HepG2 (cell line): Measurements from ENCODE around the gene SDK2. TPM values are rescaled to one million over a fixed set of nuclear protein-coding genes. Genes with fewer than 3 reads are reported as not detected.

Source experiments
- ATAC-seq: fragments of 200-7000 bp; cut with Tn5 transposase; 3 replicates; pipeline ENCODE4 v1.9.1; 2020; ENCODE audit warnings: mild to moderate bottlenecking, moderate library complexity
- BruUV-seq: library from RNA; stranded (reverse); fragments of 400-500 nt; replicated peaks from 2 replicates; lab custom pipeline; 2021; lab: Mats Ljungman, UMichigan
- CTCF ChIA-PET: fragments of 300-600 bp; formaldehyde crosslinking; extraction: SDS; loops from one replicate; lab custom pipeline; 2021; ENCODE audit warnings: low total read pairs, inconsistent platforms, low intra/inter-chr PET ratio; lab: Yijun Ruan, JAX
- POLR2A ChIA-PET: fragments of 350-600 bp; sonication (Branson Sonifier 250); formaldehyde crosslinking; loops from one replicate; lab custom pipeline; 2020; ENCODE audit warnings: antibody characterized with exemption, inconsistent platforms; lab: Yijun Ruan, JAX
- DNase-seq: peaks from one replicate; pipeline ENCODE4 v3.0.0-alpha.2; 2015; ENCODE audit warnings: low spot score
- FAIRE-seq: peaks from 3 replicates; lab custom pipeline; 2011; peaks lifted over from hg19 to GRCh38; lab: Jason Lieb, UNC
- H2AFZ ChIP-seq: one replicate; pipeline ENCODE4 v1.6.1; 2011; ENCODE audit warnings: low read length, inconsistent platforms
- H3K27ac ChIP-seq: fragments of 300-600 bp; 3 replicates; pipeline ENCODE4 v1.8.0; 2011; ENCODE audit warnings: mixed run types, mild to moderate bottlenecking, mixed read lengths, low read length, inconsistent platforms; ENCODE audit not compliant: insufficient read depth; ENCODE audit errors: extremely low read length
- H3K27me3 ChIP-seq, 2 experiments: fragments of 200-600 bp in 1 of 2; 2 replicates in 1 of 2; 3 replicates in 1 of 2; pipeline versions ENCODE4 v1.6.0 to v1.8.0; 2011; ENCODE audit warnings: low read length in 2 of 2, mild to moderate bottlenecking in 2 of 2, moderate library complexity in 2 of 2, inconsistent platforms in 1 of 2; ENCODE audit not compliant: insufficient read depth in 2 of 2, control insufficient read depth in 1 of 2
- H3K36me3 ChIP-seq, 2 experiments: fragments of 200-600 bp in 1 of 2; replicated peaks in 1 of 2; 2 replicates in 1 of 2; 3 replicates in 1 of 2; pipeline versions ENCODE4 v1.5.1 to v1.8.0; 2011; ENCODE audit warnings: low read length in 2 of 2, inconsistent platforms in 1 of 2; ENCODE audit not compliant: insufficient read depth in 2 of 2, control insufficient read depth in 1 of 2
- H3K4me1 ChIP-seq: 2 replicates; pipeline ENCODE4 v1.5.1; 2012; ENCODE audit warnings: low read length, inconsistent platforms; ENCODE audit not compliant: insufficient read depth
- H3K4me2 ChIP-seq: 2 replicates; pipeline ENCODE4 v1.6.0; 2011; ENCODE audit warnings: low read depth, low read length, inconsistent platforms
- H3K4me3 ChIP-seq, 3 experiments: fragments of 200-600 bp in 1 of 3; sonication (generic), shearing (Covaris generic) in 1 of 3; replicated peaks in 1 of 3; 2 replicates each; pipeline ENCODE4 v1.5.1; 2011 to 2016; ENCODE audit warnings: low read length in 3 of 3, inconsistent platforms in 2 of 3, low read depth in 2 of 3, mild to moderate bottlenecking in 2 of 3, control low read depth in 1 of 3, mixed read lengths in 1 of 3; ENCODE audit not compliant: insufficient read depth in 1 of 3
- H3K79me2 ChIP-seq: one replicate; pipeline ENCODE4 v1.6.1; 2011; ENCODE audit warnings: low read length, inconsistent platforms; ENCODE audit not compliant: insufficient read depth
- H3K9ac ChIP-seq: 2 replicates; pipeline ENCODE4 v1.6.0; 2011; ENCODE audit warnings: mild to moderate bottlenecking, low read depth, low read length, inconsistent platforms; ENCODE audit not compliant: insufficient read depth
- H3K9me3 ChIP-seq: 2 replicates; pipeline ENCODE4 v1.5.1; 2012; ENCODE audit warnings: mild to moderate bottlenecking, low read length
- H4K20me1 ChIP-seq: 2 replicates; pipeline ENCODE4 v1.6.0; 2011; ENCODE audit warnings: inconsistent platforms, mild to moderate bottlenecking, low read length, moderate library complexity; ENCODE audit not compliant: insufficient read depth
- AHR ChIP-seq: IDR thresholded peaks from 2 replicates; pipeline ENCODE4 v1.6.1; 2018; ENCODE audit warnings: missing genetic modification reagents, missing compliant biosample characterization
- ATM ChIP-seq: fragments of 450-650 bp; IDR thresholded peaks from 2 replicates; pipeline ENCODE4 v1.7.1; 2017; ENCODE audit warnings: mild to moderate bottlenecking, borderline replicate concordance
- BORCS8-MEF2B ChIP-seq: sonication (generic); formaldehyde crosslinking; IDR thresholded peaks from 2 replicates; pipeline ENCODE4 v1.8.0; 2022; ENCODE audit warnings: mild to moderate bottlenecking, missing genetic modification reagents
- EZH2 ChIP-seq: conservative IDR thresholded peaks from 2 replicates; pipeline ENCODE4 v1.6.1; 2012; ENCODE audit warnings: mild to moderate bottlenecking, low read depth, low read length, moderate library complexity
- HMGXB3 ChIP-seq: sonication (generic); formaldehyde crosslinking; IDR thresholded peaks from 2 replicates; pipeline ENCODE4 v1.4.0; 2020; ENCODE audit warnings: missing genetic modification reagents, borderline replicate concordance
- HNRNPLL ChIP-seq: fragments of 200-400 bp; formaldehyde crosslinking; IDR thresholded peaks from 2 replicates; pipeline ENCODE4 v1.6.1; 2017; ENCODE audit warnings: mild to moderate bottlenecking, low read depth, low read length; ENCODE audit not compliant: poor library complexity, severe bottlenecking
- IKZF1 ChIP-seq: fragments of 450-650 bp; IDR thresholded peaks from 2 replicates; pipeline ENCODE4 v1.7.1; 2016
- NFKB2 ChIP-seq: sonication (generic); formaldehyde crosslinking; IDR thresholded peaks from 2 replicates; pipeline ENCODE4 v1.4.0; 2020; ENCODE audit warnings: missing genetic modification reagents, borderline replicate concordance
- NFYB ChIP-seq: sonication (generic); formaldehyde crosslinking; IDR thresholded peaks from 2 replicates; pipeline ENCODE4 v1.4.0; 2020; ENCODE audit warnings: missing genetic modification reagents
- PAWR ChIP-seq: sonication (generic); formaldehyde crosslinking; IDR thresholded peaks from 2 replicates; pipeline ENCODE4 v1.4.0; 2020; ENCODE audit warnings: missing genetic modification reagents, mild to moderate bottlenecking, borderline replicate concordance
- PTBP1 ChIP-seq: fragments of 200-400 bp; formaldehyde crosslinking; IDR thresholded peaks from 2 replicates; pipeline ENCODE4 v1.6.1; 2018; ENCODE audit warnings: low read length, low read depth; ENCODE audit not compliant: poor library complexity, severe bottlenecking
- SETDB1 ChIP-seq: sonication (generic); formaldehyde crosslinking; IDR thresholded peaks from 2 replicates; pipeline ENCODE4 v1.5.1; 2020; ENCODE audit warnings: missing genetic modification reagents, mild to moderate bottlenecking, borderline replicate concordance
- SMARCE1 ChIP-seq: fragments of 450-650 bp; IDR thresholded peaks from 2 replicates; pipeline ENCODE4 v1.6.1; 2017; ENCODE audit warnings: borderline replicate concordance
- STAG1 ChIP-seq: sonication (generic); formaldehyde crosslinking; IDR thresholded peaks from 2 replicates; pipeline ENCODE4 v1.4.0; 2020; ENCODE audit warnings: missing genetic modification reagents
- ZBTB14 ChIP-seq: sonication (generic); formaldehyde crosslinking; IDR thresholded peaks from 2 replicates; pipeline ENCODE4 v1.4.0; 2020; ENCODE audit warnings: missing genetic modification reagents
- ZBTB21 ChIP-seq: sonication (generic); formaldehyde crosslinking; IDR thresholded peaks from 2 replicates; pipeline ENCODE4 v1.4.0; 2020; ENCODE audit warnings: missing genetic modification reagents
- ZFY ChIP-seq: sonication (generic); formaldehyde crosslinking; IDR thresholded peaks from 2 replicates; pipeline ENCODE4 v1.4.0; 2020; ENCODE audit warnings: missing genetic modification reagents
- ZIK1 ChIP-seq: sonication (generic); formaldehyde crosslinking; IDR thresholded peaks from 2 replicates; pipeline ENCODE4 v1.5.0; 2020; ENCODE audit warnings: mild to moderate bottlenecking, low read depth, missing genetic modification reagents, borderline replicate concordance
- ZNF530 ChIP-seq: sonication (generic); formaldehyde crosslinking; IDR thresholded peaks from 2 replicates; pipeline ENCODE4 v1.5.0; 2020; ENCODE audit warnings: low read depth, mild to moderate bottlenecking, missing genetic modification reagents
- ZNF768 ChIP-seq: sonication (generic); formaldehyde crosslinking; IDR thresholded peaks from 2 replicates; pipeline ENCODE4 v1.4.0; 2020; ENCODE audit warnings: missing genetic modification reagents
- ZNF790 ChIP-seq: sonication (generic); formaldehyde crosslinking; IDR thresholded peaks from 2 replicates; pipeline ENCODE4 v1.8.0; 2022; ENCODE audit warnings: missing genetic modification reagents, mild to moderate bottlenecking, borderline replicate concordance
- WGBS: methylation state at CpG from one replicate; pipeline ENCODE4 v1.1.6; 2017; ENCODE audit warnings: low lambda C conversion rate; 5-methylcytosine and 5-hydroxymethylcytosine counted together
- in situ Hi-C: cut with HindIII; loops from 2 replicates; pipeline ENCODE4 v1.10.0; 2017; ENCODE audit warnings: low pct_unique_long_range_greater_than_20kb; ENCODE audit not compliant: extremely low pct_ligation_motif_present
- intact Hi-C: fragments of 100-400 bp; cut with micrococcal nuclease; formaldehyde crosslinking; loops from one replicate; pipeline ENCODE4 v1.10.0; 2022; ENCODE audit not compliant: unreplicated experiment
- polyA plus RNA-seq, 8 experiments: library from polyadenylated mRNA; depleted of rRNA in 3 of 8; stranded (reverse) in 7 of 8; unstranded in 1 of 8; fragments of >200 nt; fragmentation: Illumina TruSeq in 4 of 8; extraction: Trizol in 4 of 8; gene quantifications; 2 replicates each; pipeline versions ENCODE4 v1.2.1 to v1.2.3, GENCODE V29; 2011 to 2016; ENCODE audit warnings: low read depth in 4 of 8, missing spikeins in 1 of 8, mixed read lengths in 1 of 8; ENCODE audit not compliant: insufficient read depth in 1 of 8
- total RNA-seq, 5 experiments: library from RNA; depleted of rRNA; stranded (reverse); fragments of >200 nt; fragmentation: Illumina TruSeq; extraction: Trizol; gene quantifications; 2 replicates each; pipeline ENCODE4 v1.2.3, GENCODE V29; 2016; ENCODE audit warnings: low read depth in 1 of 5

Gene SDK2
- total and polyA plus RNA-seq, 2 of the 13 experiments (the other 11 are each of a cell fraction or from before 2014, with no cell fraction given): not detected

GRCh38 chr17:73369111-73369521 is 275.1 kb downstream of the SDK2 start (continued):
- TF ChIP-seq HNRNPLL (peak; percentile 21), SETDB1 (CRISPR knock-in tag) (no peak), SMARCE1 (no peak), PAWR (CRISPR knock-in tag) (no peak), ZBTB21 (no peak), EZH2 (0 out of 2 replicates have a peak, but pooled peaks have one; percentile 43), AHR (CRISPR knock-in tag) (0 out of 2 replicates have a peak, but pooled peaks have one; percentile 33), ZFY (CRISPR knock-in tag) (peak; percentile 46; the same call in 1 of the 2 replicates), ATM (no peak), ZNF530 (CRISPR knock-in tag) (no peak), IKZF1 (no peak), STAG1 (CRISPR knock-in tag) (no peak), ZNF768 (CRISPR knock-in tag) (peak; percentile 25; the same call in 1 of the 2 replicates)

GRCh38 chr17:73368085-73368631 is 276.1 kb downstream of the SDK2 start:
- Histone ChIP-seq H2AFZ (no peak overlapping the region), H3K4me2 (no peak overlapping the region), H3K27me3 (peaks cover 17 to 82% of the 10 kb centered on the region in 2 experiments; a peak in 4 of 5 replicates), H3K27ac (no peak overlapping the region), H4K20me1 (no peaks in the 10 kb centered on the region), H3K4me3 (no peak overlapping the region), H3K9me3 (no peaks in the 10 kb centered on the region), H3K79me2 (no peaks in the 10 kb centered on the region), H3K4me1 (peaks cover 40% of the 10 kb centered on the region), H3K9ac (no peak overlapping the region), H3K36me3 (no peaks in the 10 kb centered on the region)
- in situ Hi-C loops: no loop called here
- no TSS peak for BruUV-seq
- CTCF ChIA-PET: interaction anchor here (1.2 to 5.1 kb wide), 3 partner anchors 8 to 112 kb away, joined by 4 to 159 read pairs (median 11); no protein-coding TSS in a partner anchor
- DNase-seq (no peak), FAIRE-seq (no peak), ATAC-seq (no peak)
- 60% methylated on average over 14 of the region's 18 CpGs for WGBS
- intact Hi-C loops: no loop called here
- POLR2A ChIA-PET: no interaction called here
- no peak for TF ChIP-seq NFKB2
- TF ChIP-seq NFYB (CRISPR knock-in tag): no peak
- no peak for TF ChIP-seq HMGXB3 (CRISPR knock-in tag)
- no peak for TF ChIP-seq ZBTB14
- no peak for TF ChIP-seq PTBP1
- TF ChIP-seq ZIK1 (CRISPR knock-in tag): no peak
- no peak for TF ChIP-seq BORCS8-MEF2B
- TF ChIP-seq ZNF790 (CRISPR knock-in tag): no peak
